A549 treated with Mapracorat at 1 μM for 4 hours (cell line): ENCODE results near the gene BCAS1. TPM values are rescaled to one million over a fixed set of nuclear protein-coding genes. Genes with fewer than 3 reads are reported as not detected.

Experiments
- total RNA-seq: library from RNA; stranded (reverse); fragments of 200-300 nt; extraction: Qiagen RNA extraction; gene quantifications from 5 replicates; pipeline ENCODE4 v1.2.3, GENCODE V29; 2022

Gene BCAS1, protein sequence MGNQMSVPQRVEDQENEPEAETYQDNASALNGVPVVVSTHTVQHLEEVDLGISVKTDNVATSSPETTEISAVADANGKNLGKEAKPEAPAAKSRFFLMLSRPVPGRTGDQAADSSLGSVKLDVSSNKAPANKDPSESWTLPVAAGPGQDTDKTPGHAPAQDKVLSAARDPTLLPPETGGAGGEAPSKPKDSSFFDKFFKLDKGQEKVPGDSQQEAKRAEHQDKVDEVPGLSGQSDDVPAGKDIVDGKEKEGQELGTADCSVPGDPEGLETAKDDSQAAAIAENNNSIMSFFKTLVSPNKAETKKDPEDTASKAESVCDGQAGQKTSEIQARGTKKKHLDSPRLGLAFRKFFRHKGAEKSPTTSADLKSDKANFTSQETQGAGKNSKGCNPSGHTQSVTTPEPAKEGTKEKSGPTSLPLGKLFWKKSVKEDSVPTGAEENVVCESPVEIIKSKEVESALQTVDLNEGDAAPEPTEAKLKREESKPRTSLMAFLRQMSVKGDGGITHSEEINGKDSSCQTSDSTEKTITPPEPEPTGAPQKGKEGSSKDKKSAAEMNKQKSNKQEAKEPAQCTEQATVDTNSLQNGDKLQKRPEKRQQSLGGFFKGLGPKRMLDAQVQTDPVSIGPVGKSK
- total RNA-seq = 0.39 to 0.65 TPM (median 0.43 TPM) in 5 replicates

DNA sequence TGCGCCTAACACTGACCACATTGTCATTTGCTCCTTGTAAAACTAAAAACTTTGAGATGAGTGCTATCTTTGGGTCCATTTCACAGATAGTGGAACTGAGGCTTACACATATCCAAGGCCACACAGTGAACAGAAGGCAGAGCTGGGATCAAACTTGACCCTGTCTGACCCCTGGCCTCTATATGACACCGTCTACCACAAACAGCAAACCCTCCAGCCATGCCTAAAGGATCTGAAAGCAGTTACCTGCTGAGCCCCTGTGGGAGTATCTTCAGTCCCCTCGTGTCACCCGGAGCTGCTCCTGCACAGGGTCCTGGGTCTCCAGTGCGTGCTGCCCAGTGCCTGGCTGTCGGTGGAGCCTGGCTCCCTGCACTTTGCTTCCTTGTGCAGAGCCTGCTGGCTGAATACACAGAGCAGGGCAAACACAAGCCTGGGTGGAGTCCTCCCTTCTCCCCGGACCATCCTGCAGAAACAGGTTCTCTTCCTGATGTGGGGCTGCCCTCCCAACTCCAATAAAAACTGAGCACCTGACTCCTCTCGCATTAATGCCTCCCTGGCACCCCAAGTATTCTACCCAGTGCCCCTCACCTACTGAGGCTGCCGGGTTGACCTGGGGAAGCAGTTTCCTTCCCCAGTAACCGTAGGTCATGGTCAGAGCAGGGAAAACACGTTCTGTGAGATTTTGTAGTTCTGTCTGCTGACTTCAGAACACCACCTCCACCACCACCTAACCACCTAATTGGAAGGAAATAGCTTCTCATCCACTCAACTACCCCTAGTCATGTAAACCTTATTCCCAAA, at the start of gene BCAS1:
Gene BCAS1, minus strand, starts transcription at position 408 of the 801 bp plus-strand sequence. CDS start 11,876 bp downstream, outside the sequence.

Other genes with a start within 250 kb of the BCAS1 start
- gene CYP24A1, start 103.4 kb upstream of the BCAS1 start, total RNA-seq = 91.5 to 166 TPM (median 140 TPM) in 5 replicates
- 42.7 to 75.6 TPM (median 46.4 TPM) in 5 replicates for gene PFDN4, start 137.5 kb upstream of the BCAS1 start, total RNA-seq